ENCODE results near the gene SORL1. TPM values are rescaled to one million over a fixed set of nuclear protein-coding genes. Genes with fewer than 3 reads are reported as not detected.

Gene SORL1
- total RNA-seq, 1 experiment from 2014 or later: 4.9 TPM

DNA sequence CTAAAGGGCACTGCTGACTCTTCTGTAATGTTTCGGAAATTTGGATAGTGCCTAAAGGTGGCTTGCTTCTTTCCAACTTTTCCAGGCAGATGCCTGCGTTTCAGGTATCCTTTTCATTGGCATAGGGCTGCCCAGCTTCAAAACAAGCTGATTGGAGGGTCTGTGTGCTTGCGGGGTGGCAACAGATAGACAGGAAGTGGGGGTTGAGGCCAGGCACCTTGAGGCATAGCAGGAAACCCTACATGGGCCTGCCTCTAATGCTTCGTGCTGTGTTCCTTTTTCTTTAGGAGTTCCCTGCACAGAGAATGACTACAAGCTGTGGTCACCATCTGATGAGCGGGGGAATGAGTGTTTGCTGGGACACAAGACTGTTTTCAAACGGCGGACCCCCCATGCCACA is 92.8 kb downstream of the SORL1 start:
- intact Hi-C loops (cut with micrococcal nuclease; ENCODE audit: unreplicated experiment): no loop called here
- ChIA-PET CTCF (no interaction called here), POLR2A (ENCODE audit: unreplicated experiment) (no interaction called here)
- Histone ChIP-seq H3K9me2 (ENCODE audit: insufficient read depth) (no peaks in the 10 kb centered on the region), H3F3A (ENCODE audit: insufficient read depth, low read depth) (no peaks in the 10 kb centered on the region), H3K27me3 (ENCODE audit: insufficient read depth, low read depth) (peaks cover 51% of the 10 kb centered on the region), H3K4me3 (no peak overlapping the region), H3K4me2 (no peak overlapping the region), H3K79me2 (ENCODE audit: low read depth) (no peaks in the 10 kb centered on the region), H3K4me1 (replicated peaks; ENCODE audit: insufficient read depth) (no peaks in the 10 kb centered on the region), H2AFZ (no peak overlapping the region), H3K9me3 (ENCODE audit: insufficient read depth, low read depth) (no peaks in the 10 kb centered on the region), H4K20me1 (ENCODE audit: insufficient read depth) (no peaks in the 10 kb centered on the region), H3K36me3 (ENCODE audit: low read depth) (no peaks in the 10 kb centered on the region), H3K27ac (no peak overlapping the region)
- DNase-seq: no peak
- TF ChIP-seq EZH2 (IDR thresholded peaks at IDR 0.05; ENCODE audit: low read depth) (no peak), CTCF (conservative IDR thresholded peaks at IDR 0.05) (no peak)
- BruUV-seq (replicated peaks): no TSS peak

- Histone ChIP-seq H3K27me3 (ENCODE audit: insufficient read depth, low read depth) (peaks cover 63% of the 10 kb centered on the region), H2AFZ (no peak overlapping the region), H3K9me3 (ENCODE audit: insufficient read depth, low read depth) (no peaks in the 10 kb centered on the region), H3F3A (ENCODE audit: insufficient read depth, low read depth) (no peaks in the 10 kb centered on the region), H3K4me1 (replicated peaks; ENCODE audit: insufficient read depth) (no peaks in the 10 kb centered on the region), H3K9me2 (ENCODE audit: insufficient read depth) (no peaks in the 10 kb centered on the region), H3K79me2 (ENCODE audit: low read depth) (no peaks in the 10 kb centered on the region), H3K4me3 (no peak overlapping the region), H3K27ac (no peak overlapping the region), H4K20me1 (ENCODE audit: insufficient read depth) (no peaks in the 10 kb centered on the region), H3K36me3 (ENCODE audit: low read depth) (no peaks in the 10 kb centered on the region), H3K4me2 (no peak overlapping the region)
- BruUV-seq (replicated peaks): no TSS peak
- DNase-seq: no peak
- intact Hi-C loops (cut with micrococcal nuclease; ENCODE audit: unreplicated experiment): no loop called here
- CTCF ChIA-PET: no interaction called here
- POLR2A ChIA-PET (ENCODE audit: unreplicated experiment): interaction anchor here (0.6 kb wide), 1 partner anchor 982 kb away, joined by 7 read pairs; no protein-coding TSS in a partner anchor
- no peak for TF ChIP-seq CTCF (conservative IDR thresholded peaks at IDR 0.05)
- no peak for TF ChIP-seq EZH2 (IDR thresholded peaks at IDR 0.05; ENCODE audit: low read depth)
These were observed 95.5 kb downstream of the SORL1 start for GRCh38 chr11:121547574-121547973.

DNA sequence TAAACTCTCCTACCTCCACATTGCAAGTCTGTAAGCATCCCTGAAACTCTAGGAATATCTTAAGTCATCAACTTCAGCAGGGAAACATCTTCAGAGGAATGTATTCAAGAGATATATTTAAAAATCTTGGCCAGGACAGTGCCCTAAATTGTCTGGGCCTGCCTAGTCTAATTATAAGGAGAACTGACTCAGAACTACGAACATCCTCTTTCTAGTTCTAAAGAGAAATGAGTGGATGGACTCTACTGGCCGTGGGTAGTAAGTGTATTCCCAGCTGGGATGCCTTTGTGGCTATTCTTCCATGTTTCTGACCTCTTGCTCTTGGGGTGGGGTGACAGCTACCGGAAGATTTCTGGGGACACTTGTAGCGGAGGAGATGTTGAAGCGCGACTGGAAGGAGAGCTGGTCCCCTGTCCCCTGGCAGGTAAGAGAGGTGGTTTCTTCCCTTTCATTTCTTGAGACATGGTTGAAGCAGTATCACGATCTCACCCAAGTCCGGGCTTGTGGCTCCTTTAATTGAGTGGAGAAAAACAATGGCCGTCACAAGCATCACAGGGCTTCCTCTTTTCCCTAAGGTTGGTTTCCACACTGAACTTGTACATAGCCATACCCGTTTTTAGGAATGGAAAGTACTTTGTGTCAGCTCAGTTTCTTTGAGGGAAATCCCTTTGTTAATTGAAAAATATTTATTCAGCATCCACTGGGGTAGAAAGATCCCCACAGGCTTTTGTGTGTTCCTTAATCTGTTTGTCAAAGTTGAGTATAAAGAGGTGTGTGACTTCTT is 98.3 kb downstream of the SORL1 start:
- H3K9me3 ChIP-seq (ENCODE audit: insufficient read depth, low read depth): no peaks in the 10 kb centered on the region
- H3K27ac ChIP-seq: no peak overlapping the region
- H4K20me1 ChIP-seq (ENCODE audit: insufficient read depth): no peaks in the 10 kb centered on the region
- BruUV-seq (replicated peaks): no TSS peak
- ChIA-PET POLR2A (ENCODE audit: unreplicated experiment) (no interaction called here), CTCF (interaction anchor here (0.5 kb wide), 1 partner anchor 145 kb away, joined by 4 read pairs; no protein-coding TSS in a partner anchor)
- H3K4me3 ChIP-seq: no peak overlapping the region
- TF ChIP-seq CTCF (conservative IDR thresholded peaks at IDR 0.05): no peak
- TF ChIP-seq EZH2 (IDR thresholded peaks at IDR 0.05; ENCODE audit: low read depth): no peak
- H3K9me2 ChIP-seq (ENCODE audit: insufficient read depth): no peaks in the 10 kb centered on the region
- no peak overlapping the region for H3K4me2 ChIP-seq
- peaks cover 13% of the 10 kb centered on the region; the same call in 1 of the 2 replicates for H3K4me1 ChIP-seq (replicated peaks; ENCODE audit: insufficient read depth)
- peaks cover 49% of the 10 kb centered on the region for H3K27me3 ChIP-seq (ENCODE audit: insufficient read depth, low read depth)
- no peak overlapping the region for H2AFZ ChIP-seq
- no peaks in the 10 kb centered on the region for H3K79me2 ChIP-seq (ENCODE audit: low read depth)
- no peaks in the 10 kb centered on the region for H3F3A ChIP-seq (ENCODE audit: insufficient read depth, low read depth)
- intact Hi-C loops (cut with micrococcal nuclease; ENCODE audit: unreplicated experiment): loop anchor here (5.0 kb wide), 1 partner anchor 98 kb away; the partner anchor contains the start of genes SORL1 and SORL1-AS1
- no peak for DNase-seq
- H3K36me3 ChIP-seq (ENCODE audit: low read depth): no peaks in the 10 kb centered on the region
